GM18870 (cell line): ENCODE measurements around the gene IZUMO4.
"Not testable (repeated sequence)": the region's sequence is repeated elsewhere in the genome, so short reads cannot be mapped to it uniquely, and the experiment has no call there.

Source experiments
- ATAC-seq: cut with Tn5 transposase; IDR thresholded peaks from one replicate; pipeline ENCODE4 v1.9.1; 2021; ENCODE audit warnings: moderate library complexity; ENCODE audit not compliant: unreplicated experiment

The IZUMO4 gene

DNA sequence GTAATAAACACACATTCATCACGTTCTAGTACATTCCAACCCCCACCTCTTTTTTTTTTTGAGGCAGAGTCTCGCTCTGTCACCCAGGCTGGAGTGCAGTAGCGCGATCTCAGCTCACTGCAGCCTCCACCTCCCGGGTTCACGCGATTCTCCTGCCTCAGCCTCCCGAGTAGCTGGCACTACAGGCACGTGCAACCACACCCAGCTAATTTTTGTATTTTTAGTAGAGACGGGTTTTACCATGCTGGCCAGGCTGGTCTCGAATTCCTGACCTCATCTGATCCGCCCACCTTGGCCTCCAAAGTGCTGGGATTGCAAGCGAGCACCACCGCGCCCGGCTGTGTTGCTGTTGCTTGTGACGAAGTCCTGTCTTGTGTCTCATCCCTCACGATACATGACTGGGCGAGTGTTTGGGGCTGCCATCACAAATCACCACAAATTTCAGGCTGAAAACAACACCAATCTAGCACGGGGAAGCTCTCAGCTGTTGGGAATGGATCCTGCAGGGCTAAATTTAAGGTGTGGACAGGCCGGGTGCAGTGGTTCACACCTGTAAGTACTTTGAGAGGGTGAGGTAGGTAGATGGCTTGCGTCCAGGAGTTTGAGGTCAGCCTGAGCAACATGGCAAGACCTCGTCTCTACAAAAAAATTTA is 16.3 kb upstream of the IZUMO4 start:
- ATAC-seq = no peak

DNA sequence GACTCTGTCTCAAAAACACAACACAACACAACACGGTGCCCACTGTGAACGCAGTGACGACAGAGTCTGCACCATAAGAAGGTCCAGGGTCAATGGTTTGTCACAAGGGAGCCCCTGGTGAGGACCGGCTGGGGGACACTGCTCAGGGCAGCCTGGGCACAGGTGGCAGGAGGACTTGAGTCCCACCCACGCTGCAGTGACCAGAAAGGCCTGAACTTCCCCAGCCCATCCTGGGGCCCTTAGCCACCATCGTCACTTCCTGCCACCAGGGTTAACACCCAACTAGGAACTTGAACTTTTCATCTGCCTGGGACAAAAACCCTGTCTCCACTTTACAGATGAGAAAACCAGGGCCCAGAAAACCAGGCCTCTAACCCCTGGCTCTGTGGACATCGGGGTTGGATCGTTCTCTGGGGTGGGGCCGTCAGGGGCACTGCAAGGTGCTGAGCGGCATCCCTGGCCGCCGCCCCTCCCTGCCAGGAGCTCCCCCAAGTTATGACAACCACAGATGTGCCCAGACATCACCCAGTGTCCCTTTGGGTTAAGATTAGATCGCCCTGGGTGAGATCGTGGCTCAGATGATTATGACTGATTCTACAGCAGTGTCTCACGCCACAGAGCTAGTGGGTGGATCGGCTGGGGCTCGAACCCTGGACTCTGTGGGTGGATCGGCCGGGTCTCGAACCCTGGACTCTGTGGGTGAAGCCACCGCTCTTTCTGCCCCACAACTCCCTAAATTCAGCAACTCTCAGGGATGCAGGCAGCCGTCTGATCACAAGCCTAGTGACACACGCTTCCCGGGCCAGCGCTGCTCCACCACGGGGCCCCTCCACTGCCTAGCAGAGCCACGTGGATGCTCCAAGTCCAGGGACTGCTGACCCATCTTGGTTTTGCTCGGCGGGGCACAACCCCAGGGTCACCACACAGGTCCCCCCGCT is 14.6 kb upstream of the IZUMO4 start:
- no peak for ATAC-seq

DNA sequence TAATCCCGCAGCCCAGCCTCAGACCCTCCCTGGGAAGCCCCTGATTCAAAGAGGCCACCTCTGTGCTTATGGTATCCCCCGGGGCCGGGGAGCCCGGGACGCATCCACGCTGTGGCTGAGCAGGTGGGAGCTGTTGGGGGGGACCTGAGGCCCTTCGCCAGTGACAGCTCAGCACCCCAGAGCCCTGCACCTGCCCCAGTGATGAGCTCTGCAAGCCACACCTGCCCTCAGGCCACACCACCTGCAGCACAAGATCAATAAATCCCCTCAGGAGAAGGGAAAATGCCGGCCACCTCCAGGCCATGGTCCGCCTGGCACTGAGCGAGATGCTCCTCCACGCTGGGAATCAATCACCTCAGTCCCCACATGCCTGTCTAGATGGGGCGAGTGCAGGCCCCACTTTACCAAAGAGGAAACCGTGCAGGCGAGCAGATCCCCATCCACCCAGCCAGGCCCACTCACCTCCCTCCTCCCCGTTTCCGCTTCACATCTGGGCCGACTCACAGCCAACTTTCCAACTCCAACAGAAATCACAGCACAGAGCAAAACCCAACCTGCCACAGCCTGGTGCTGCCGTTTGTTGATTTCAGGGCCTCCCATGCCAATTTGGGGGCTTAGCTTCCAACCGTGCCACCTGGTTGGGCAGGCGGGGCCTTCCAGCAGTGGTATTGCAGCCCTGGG is 13.4 kb upstream of the IZUMO4 start:
- ATAC-seq = no peak

- ATAC-seq = peak; percentile 24
These were observed 11.6 kb upstream of the IZUMO4 start for GRCh38 chr19:2084993-2085720.

- peak; percentile 26 for ATAC-seq
These were observed 9.8 kb upstream of the IZUMO4 start for GRCh38 chr19:2086695-2087620.

DNA sequence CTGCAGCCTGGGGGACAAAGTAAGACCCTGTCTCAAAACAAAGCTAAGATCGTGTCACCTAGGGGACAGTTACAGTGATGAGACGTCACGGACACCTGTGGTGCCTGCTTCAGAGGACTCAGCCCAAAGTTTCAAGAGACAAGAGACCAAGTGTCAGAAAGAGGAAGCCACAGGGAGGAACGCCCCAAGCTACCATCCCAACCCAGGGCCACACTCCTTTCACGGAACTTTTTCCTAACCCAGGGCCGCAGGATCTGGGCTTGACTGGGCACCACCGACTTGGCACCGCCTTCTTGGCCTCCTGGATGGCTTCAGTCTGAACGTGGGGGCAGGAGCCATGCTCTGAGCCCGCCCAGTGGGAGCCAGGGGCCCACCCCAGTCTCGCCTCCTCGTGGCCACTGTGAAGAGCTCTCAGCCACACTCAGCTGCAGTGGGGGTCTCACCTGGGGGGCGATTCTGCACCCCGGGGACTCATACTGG is 9.1 kb upstream of the IZUMO4 start:
- ATAC-seq = no peak

- no peak for ATAC-seq
These were observed 7.6 kb upstream of the IZUMO4 start for GRCh38 chr19:2089001-2089711.

GRCh38 chr19:2089727-2090053 is 7.0 kb upstream of the IZUMO4 start:
- ATAC-seq = no peak

- not testable (repeated sequence) for ATAC-seq
These were observed 4.7 kb upstream of the IZUMO4 start for GRCh38 chr19:2091926-2092525.

GRCh38 chr19:2096034-2096479 is 658 bp upstream of the IZUMO4 start, which contains the start of gene MOB3A:
Gene MOB3A (minus strand): TSS chr19:2096326. CDS start chr19:2078560, 17,766 bp downstream.
- peak; percentile 22 for ATAC-seq

- peak; percentile 5 for ATAC-seq
These were observed 629 bp downstream of the IZUMO4 start for GRCh38 chr19:2097203-2097885.

DNA sequence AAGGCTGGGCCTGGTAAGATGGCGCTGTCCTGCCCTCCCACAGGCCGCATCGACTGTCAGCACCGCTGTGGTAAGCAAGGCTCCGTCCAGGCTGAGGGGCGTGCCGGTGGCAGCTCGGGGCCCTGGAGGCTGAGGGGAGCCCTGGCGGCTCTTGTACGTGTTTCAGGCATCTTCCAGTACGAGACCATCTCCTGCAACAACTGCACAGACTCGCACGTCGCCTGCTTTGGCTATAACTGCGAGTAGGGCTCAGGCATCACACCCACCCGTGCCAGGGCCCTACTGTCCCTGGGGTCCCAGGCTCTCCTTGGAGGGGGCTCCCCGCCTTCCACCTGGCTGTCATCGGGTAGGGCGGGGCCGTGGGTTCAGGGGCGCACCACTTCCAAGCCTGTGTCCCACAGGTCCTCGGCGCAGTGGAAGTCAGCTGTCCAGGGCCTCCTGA is 1.2 kb downstream of the IZUMO4 start:
- ATAC-seq = no peak

GRCh38 chr19:2099054-2099501 is 2.4 kb downstream of the IZUMO4 start:
- no peak for ATAC-seq

GRCh38 chr19:2099937-2100718 is 3.4 kb downstream of the IZUMO4 start:
- no peak for ATAC-seq

- no peak for ATAC-seq
These were observed 4.0 kb downstream of the IZUMO4 start for GRCh38 chr19:2100719-2101061.

- ATAC-seq = no peak
These were observed 5.0 kb downstream of the IZUMO4 start for GRCh38 chr19:2101417-2102335.
